HCT116 (cell line): ENCODE data around the gene CALHM3. TPM values are rescaled to one million over a fixed set of nuclear protein-coding genes. Genes with fewer than 3 reads are reported as not detected.
A peak's percentile ranks its signal among the peaks of the same experiment; 100 is the strongest.

Experiments
- ATAC-seq: fragments of 200-7000 bp; cut with Tn5 transposase; 2 replicates; pipeline ENCODE4 v1.9.1; 2020; ENCODE audit warnings: mild to moderate bottlenecking, moderate library complexity
- Bru-seq: library from RNA; stranded (reverse); fragments of 400-500 nt; gene quantifications from one replicate; lab custom pipeline; 2021; lab: Mats Ljungman, UMichigan
- BruChase-seq, 2 experiments: library from RNA; stranded (reverse); fragments of 400-500 nt; gene quantifications; one replicate each; lab custom pipeline; 2021; lab: Mats Ljungman, UMichigan
- BruUV-seq: library from RNA; stranded (reverse); fragments of 400-500 nt; replicated peaks from 2 replicates; lab custom pipeline; 2021; lab: Mats Ljungman, UMichigan
- CTCF ChIA-PET: fragments of 300-600 bp; sonication (Branson Sonifier 250); formaldehyde crosslinking; loops from one replicate; lab custom pipeline; 2021; ENCODE audit warnings: antibody characterized with exemption; lab: Charles Lee
- POLR2A ChIA-PET: fragments of 300-600, 350-600 bp; sonication (Branson Sonifier 250); formaldehyde crosslinking; loops from one replicate; lab custom pipeline; 2021; ENCODE audit warnings: antibody characterized with exemption; lab: Charles Lee
- RAD21 ChIA-PET, 2 experiments: fragments of 300-600 bp; sonication (Branson Sonifier 250); formaldehyde crosslinking; loops; one replicate each; lab custom pipeline; 2023; ENCODE audit warnings: low total read pairs in 2 of 2; ENCODE audit not compliant: uncharacterized antibody in 2 of 2, unreplicated experiment in 2 of 2, low non-redundant PET in 1 of 2; lab: Charles Lee
- DNase-seq: peaks from one replicate; pipeline ENCODE4 v3.0.0-alpha.2; 2010; ENCODE audit warnings: low read depth, low spot score
- H2AFZ ChIP-seq: fragments of 200-600 bp; shearing (Covaris generic), sonication (generic); 2 replicates; pipeline ENCODE4 v1.6.1; 2017; ENCODE audit warnings: low read depth, mixed run types, mixed read lengths, antibody characterized with exemption, low read length; ENCODE audit not compliant: poor library complexity, severe bottlenecking
- H3K27ac ChIP-seq: 2 replicates; pipeline ENCODE4 v1.5.1; 2012; ENCODE audit warnings: low read depth, low read length
- H3K27me3 ChIP-seq: fragments of 200-600 bp; sonication (generic); 2 replicates; pipeline ENCODE4 v1.6.1; 2016; ENCODE audit warnings: mixed run types, low read length, mixed read lengths; ENCODE audit not compliant: insufficient read depth
- H3K36me3 ChIP-seq, 2 experiments: fragments of 200-500 bp in 1 of 2; fragments of 200-600 bp in 1 of 2; sonication (Bioruptor generic) in 1 of 2; sonication (generic) in 1 of 2; 2 replicates each; pipeline versions ENCODE4 v1.5.1 to v1.6.1; 2014 to 2016; ENCODE audit warnings: low read length in 2 of 2, inconsistent platforms in 1 of 2, mixed read lengths in 1 of 2, mixed run types in 1 of 2; ENCODE audit not compliant: insufficient read depth in 2 of 2, control insufficient read depth in 1 of 2
- H3K4me1 ChIP-seq, 2 experiments: fragments of 200-600 bp in 1 of 2; sonication (generic) in 1 of 2; 2 replicates each; pipeline versions ENCODE4 v1.5.1 to v1.6.1; 2012 to 2017; ENCODE audit warnings: low read length in 2 of 2, inconsistent platforms in 1 of 2, mild to moderate bottlenecking in 1 of 2, mixed read lengths in 1 of 2, mixed run types in 1 of 2, moderate library complexity in 1 of 2; ENCODE audit not compliant: insufficient read depth in 2 of 2, control insufficient read depth in 1 of 2
- H3K4me2 ChIP-seq: fragments of 200-600 bp; sonication (generic); 2 replicates; pipeline ENCODE4 v1.6.1; 2017; ENCODE audit warnings: mixed run types, low read length, mixed read lengths
- H3K4me3 ChIP-seq, 2 experiments: fragments of 200-600 bp in 1 of 2; sonication (generic) in 1 of 2; replicated peaks in 1 of 2; 2 replicates each; pipeline ENCODE4 v1.5.1; 2011 to 2016; ENCODE audit warnings: low read length in 2 of 2, control low read depth in 1 of 2, low read depth in 1 of 2, mild to moderate bottlenecking in 1 of 2, mixed read lengths in 1 of 2, mixed run types in 1 of 2
- H3K79me2 ChIP-seq: fragments of 200-600 bp; sonication (generic); 2 replicates; pipeline ENCODE4 v1.6.1; 2017; ENCODE audit warnings: mild to moderate bottlenecking, mixed run types, low read length, moderate library complexity, mixed read lengths; ENCODE audit not compliant: insufficient read depth
- H3K9ac ChIP-seq: fragments of 200-600 bp; sonication (generic); 2 replicates; pipeline ENCODE4 v1.6.1; 2016; ENCODE audit warnings: low read length, mixed read lengths
- H3K9me2 ChIP-seq: fragments of 200-600 bp; sonication (generic), shearing (Covaris generic); 2 replicates; pipeline ENCODE4 v1.6.1; 2017; ENCODE audit warnings: mixed run types, mild to moderate bottlenecking, moderate library complexity; ENCODE audit not compliant: insufficient read depth
- H3K9me3 ChIP-seq, 2 experiments: fragments of 200-500 bp in 1 of 2; fragments of 200-600 bp in 1 of 2; sonication (Bioruptor generic) in 1 of 2; sonication (generic) in 1 of 2; 2 replicates each; pipeline ENCODE4 v1.6.1; 2014 to 2017; ENCODE audit warnings: low read length in 2 of 2, mixed read lengths in 2 of 2, inconsistent platforms in 1 of 2, low read depth in 1 of 2, mild to moderate bottlenecking in 1 of 2, mixed run types in 1 of 2, moderate library complexity in 1 of 2; ENCODE audit not compliant: control insufficient read depth in 1 of 2, insufficient read depth in 1 of 2
- H4K20me1 ChIP-seq: fragments of 200-600 bp; sonication (generic), shearing (Covaris generic); 2 replicates; pipeline ENCODE4 v1.6.1; 2017; ENCODE audit warnings: mixed run types, mild to moderate bottlenecking, moderate library complexity; ENCODE audit not compliant: insufficient read depth
- EGR1 ChIP-seq: IDR thresholded peaks from 2 replicates; pipeline ENCODE4 v1.6.1; 2012; ENCODE audit warnings: low read depth
- EZH2phosphoT487 ChIP-seq: fragments of 200-600 bp; IDR thresholded peaks from 2 replicates; pipeline ENCODE4 v1.6.1; 2018; ENCODE audit warnings: antibody characterized with exemption, borderline replicate concordance
- FOSL1 ChIP-seq: IDR thresholded peaks from 2 replicates; pipeline ENCODE4 v1.6.1; 2012; ENCODE audit warnings: low read depth
- JUND ChIP-seq: IDR thresholded peaks from 2 replicates; pipeline ENCODE4 v1.6.1; 2012
- POLR2AphosphoS5 ChIP-seq: IDR thresholded peaks from 2 replicates; pipeline ENCODE4 v1.6.1; 2011; ENCODE audit warnings: mild to moderate bottlenecking, low read depth, low read length, moderate library complexity
- RAD21 ChIP-seq: IDR thresholded peaks from 2 replicates; pipeline ENCODE4 v1.6.1; 2012; ENCODE audit warnings: low read depth, mild to moderate bottlenecking
- REST ChIP-seq: IDR thresholded peaks from 2 replicates; pipeline ENCODE4 v1.6.1; 2012; ENCODE audit warnings: low read depth
- SP1 ChIP-seq: IDR thresholded peaks from 2 replicates; pipeline ENCODE4 v1.6.1; 2012; ENCODE audit warnings: low read depth
- intact Hi-C: fragments of 100-400 bp; cut with micrococcal nuclease; formaldehyde crosslinking; loops from 2 replicates; pipeline ENCODE4 v1.10.0; 2022
- long read RNA-seq: library from polyadenylated mRNA; unstranded; transcript quantifications from one replicate; pipeline ENCODE4 v2.0.0, GENCODE V29; 2021; ENCODE audit not compliant: unreplicated experiment
- polyA plus RNA-seq: library from polyadenylated mRNA; unstranded; fragments of >200 nt; gene quantifications from 2 replicates; pipeline ENCODE4 v1.2.1, GENCODE V29; 2012; ENCODE audit warnings: missing spikeins
- total RNA-seq: library from RNA; stranded (reverse); gene quantifications from one replicate; pipeline ENCODE4 v1.2.1, GENCODE V29; 2021; ENCODE audit not compliant: unreplicated experiment

Gene CALHM3
- total RNA-seq (0.49 TPM), Bru-seq, nascent RNA (percentile 19 among the genes with signal in this experiment), BruChase-seq, experiment 1, labeled RNA remaining after a 6-hour chase (percentile 22 among the genes with signal in this experiment), BruChase-seq, experiment 2, labeled RNA remaining after a 2-hour chase (percentile 16 among the genes with signal in this experiment)
- 0.74 and 1.1 TPM in 2 replicates for polyA plus RNA-seq
- long read RNA-seq, partial matches to known transcripts, result 0 of 1 reads
- long read RNA-seq, other reads (novel, unspliced or antisense), result 0 of 1 reads

DNA sequence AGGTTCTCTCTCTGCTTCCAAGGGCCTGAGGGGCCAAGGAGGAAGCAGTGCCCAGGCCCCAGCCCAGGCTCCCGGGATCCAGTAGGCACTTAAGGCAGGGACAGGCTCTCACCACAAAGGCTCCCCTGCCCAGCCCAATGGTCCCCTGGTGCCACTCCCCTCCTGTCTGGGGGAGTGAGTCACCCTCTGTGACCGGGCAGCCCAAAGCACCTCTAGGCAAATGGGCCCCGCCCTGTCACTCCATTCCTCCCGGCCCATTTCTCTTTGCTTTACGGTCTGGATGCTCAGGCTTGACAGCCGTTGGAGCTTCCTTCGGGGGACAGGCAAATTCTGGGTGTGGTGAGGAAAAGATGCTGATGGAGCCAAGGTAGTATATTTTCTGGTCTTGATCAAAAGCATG, at the start of gene CALHM3:
CALHM3 (minus strand) TSS at position 106 of the 400 bp plus-strand sequence. CDS start 208 bp downstream, outside the sequence.
- no peaks in the 10 kb centered on the region for H4K20me1 ChIP-seq
- ChIA-PET CTCF (no interaction called here), POLR2A (no interaction called here), RAD21 (no interaction called here)
- peak within 1 kb of the TSS in 1 of 2 experiments; percentile 6; a peak in 1 of 4 replicates for H3K4me3 ChIP-seq
- H3K4me1 ChIP-seq, result peaks cover 21 to 42% of the 10 kb centered on the region in 2 experiments
- H3K9me3 ChIP-seq, result no peaks in the 10 kb centered on the region
- H3K36me3 ChIP-seq, result no peaks in the 10 kb centered on the region
- peak; percentile 80 for ATAC-seq
- DNase-seq, result peak; percentile 45
- H2AFZ ChIP-seq, result peak within 1 kb of the TSS; percentile 96
- TF ChIP-seq EZH2phosphoT487 (no peak), POLR2AphosphoS5 (0 out of 2 replicates have a peak, but pooled peaks have one; percentile 32), FOSL1 (peak; percentile 65), RAD21 (no peak), SP1 (0 out of 2 replicates have a peak, but pooled peaks have one; percentile 9), EGR1 (no peak), REST (no peak), JUND (peak; percentile 72)
- H3K4me2 ChIP-seq, result peak within 1 kb of the TSS; percentile 72
- no peaks in the 10 kb centered on the region for H3K79me2 ChIP-seq
- H3K9me2 ChIP-seq, result no peaks in the 10 kb centered on the region
- intact Hi-C loops, result loop anchor here (5.0 kb wide), 1 partner anchor 387 kb away; no protein-coding TSS in a partner anchor
- no peaks in the 10 kb centered on the region for H3K27me3 ChIP-seq
- H3K9ac ChIP-seq, result peak within 1 kb of the TSS; percentile 19
- H3K27ac ChIP-seq, result no peak within 1 kb of the TSS
- BruUV-seq, result no TSS peak
